PC-3 (cell line): ENCODE data around the gene CDCP1. TPM values are rescaled to one million over a fixed set of nuclear protein-coding genes. Genes with fewer than 3 reads are reported as not detected.

Experiments
- ATAC-seq: fragments of 200-7000 bp; cut with Tn5 transposase; 2 replicates; pipeline ENCODE4 v1.9.1; 2020; ENCODE audit warnings: mild to moderate bottlenecking, moderate library complexity
- BruUV-seq: library from RNA; stranded (reverse); fragments of 400-500 nt; replicated peaks from 2 replicates; lab custom pipeline; 2021; lab: Mats Ljungman, UMichigan
- CTCF ChIA-PET: fragments of 300-600 bp; sonication (Branson Sonifier 250); formaldehyde crosslinking; loops from one replicate; lab custom pipeline; 2022; ENCODE audit warnings: antibody characterized with exemption; lab: Charles Lee
- POLR2A ChIA-PET: fragments of 300-600 bp; sonication (Branson Sonifier 250); formaldehyde crosslinking; loops from one replicate; lab custom pipeline; 2022; ENCODE audit warnings: antibody characterized with exemption; ENCODE audit not compliant: unreplicated experiment; lab: Charles Lee
- DNase-seq: peaks from one replicate; pipeline ENCODE4 v3.0.0-alpha.2; 2015
- H2AFZ ChIP-seq: fragments of 300-600 bp; sonication (generic); 2 replicates; pipeline ENCODE4 v1.6.0; 2016; ENCODE audit warnings: antibody characterized with exemption, low read length
- H3F3A ChIP-seq: fragments of 300-600 bp; sonication (generic); one replicate; pipeline ENCODE4 v1.6.0; 2017; ENCODE audit warnings: antibody characterized with exemption, low read length, control low read depth, mild to moderate bottlenecking; ENCODE audit not compliant: unreplicated experiment
- H3K27ac ChIP-seq: fragments of 300-600 bp; sonication (generic); 2 replicates; pipeline ENCODE4 v1.5.1; 2016; ENCODE audit warnings: mild to moderate bottlenecking, low read length
- H3K27me3 ChIP-seq: fragments of 300-600 bp; sonication (generic); 2 replicates; pipeline ENCODE4 v1.6.1; 2016; ENCODE audit warnings: low read length, mixed read lengths
- H3K36me3 ChIP-seq: fragments of 300-600 bp; sonication (generic); 2 replicates; pipeline ENCODE4 v1.6.1; 2016; ENCODE audit warnings: low read depth, mixed run types, low read length, mixed read lengths
- H3K4me1 ChIP-seq: fragments of 300-600 bp; sonication (generic); 2 replicates; pipeline ENCODE4 v1.5.1; 2016; ENCODE audit warnings: low read length; ENCODE audit not compliant: insufficient read depth
- H3K4me2 ChIP-seq: fragments of 300-600 bp; sonication (generic); 2 replicates; pipeline ENCODE4 v1.6.0; 2016; ENCODE audit warnings: low read length
- H3K4me3 ChIP-seq: fragments of 300-600 bp; sonication (generic); 2 replicates; pipeline ENCODE4 v1.5.1; 2016; ENCODE audit warnings: mild to moderate bottlenecking, low read length, mixed read lengths
- H3K79me2 ChIP-seq: fragments of 300-600 bp; sonication (generic); 2 replicates; pipeline ENCODE4 v1.6.1; 2017; ENCODE audit warnings: low read length, mixed read lengths
- H3K9ac ChIP-seq: fragments of 300-600 bp; sonication (generic); 2 replicates; pipeline ENCODE4 v1.6.0; 2016; ENCODE audit warnings: mild to moderate bottlenecking, low read length
- H3K9me2 ChIP-seq: fragments of 300-600 bp; sonication (generic); replicated peaks from 2 replicates; pipeline ENCODE4 v1.6.1; 2016; ENCODE audit warnings: mixed run types, low read length, mixed read lengths
- H3K9me3 ChIP-seq: fragments of 300-600 bp; sonication (generic); 2 replicates; pipeline ENCODE4 v1.6.1; 2016; ENCODE audit warnings: low read length, mixed read lengths
- H4K20me1 ChIP-seq: fragments of 300-600 bp; sonication (generic); 2 replicates; pipeline ENCODE4 v1.6.1; 2016; ENCODE audit warnings: low read length, mixed read lengths
- CTCF ChIP-seq: fragments of 300-600 bp; sonication (generic); conservative IDR thresholded peaks from 2 replicates; pipeline ENCODE4 v1.5.1; 2017; ENCODE audit warnings: antibody characterized with exemption, low read depth, mild to moderate bottlenecking, low read length
- EZH2 ChIP-seq: fragments of 300-600 bp; sonication (generic); IDR thresholded peaks from one replicate; pipeline ENCODE4 v1.6.1; 2017; ENCODE audit warnings: antibody characterized with exemption, mild to moderate bottlenecking, low read length; ENCODE audit not compliant: unreplicated experiment
- EZH2phosphoT487 ChIP-seq: fragments of 300-600 bp; sonication (generic); IDR thresholded peaks from 2 replicates; pipeline ENCODE4 v1.6.1; 2018; ENCODE audit warnings: mild to moderate bottlenecking, antibody characterized with exemption, low read length, borderline replicate concordance
- intact Hi-C: fragments of 100-400 bp; cut with micrococcal nuclease; formaldehyde crosslinking; loops from 2 replicates; pipeline ENCODE4 v1.9.0; 2023
- total RNA-seq: library from RNA; depleted of rRNA; stranded (reverse); fragments of >200 nt; gene quantifications from 2 replicates; pipeline ENCODE4 v1.2.3, GENCODE V29; 2014

The CDCP1 gene
- total RNA-seq, 1 experiment from 2014 or later: 120 TPM

DNA sequence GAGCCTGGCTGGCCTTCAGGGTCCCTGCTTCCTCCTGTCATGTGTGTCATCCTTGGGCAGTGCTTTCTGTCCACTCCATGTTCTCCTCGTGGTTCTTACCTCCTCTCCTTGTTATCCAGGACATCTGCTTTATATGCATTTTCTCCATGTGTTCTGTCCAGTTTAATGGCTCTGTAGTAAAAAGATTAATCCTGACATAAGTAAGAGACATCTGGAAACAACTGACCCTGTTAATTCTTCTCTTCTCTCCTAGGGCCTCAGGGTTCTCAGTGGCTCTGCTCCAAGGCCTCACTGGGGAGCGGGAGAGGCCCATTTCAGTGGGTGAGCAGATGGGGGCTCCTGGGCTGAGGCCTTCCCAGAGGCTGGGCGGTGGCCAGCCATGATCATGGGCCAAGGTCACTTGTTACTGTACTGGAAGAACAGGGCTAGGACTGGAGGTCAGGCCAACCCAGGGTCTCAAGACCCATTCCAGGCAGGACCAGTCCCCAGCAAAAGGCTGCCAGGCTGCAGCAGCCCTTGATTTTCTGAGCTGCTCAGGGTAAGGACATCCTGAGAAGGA, 20.2 kb upstream of the CDCP1 start:
- intact Hi-C loops: loop anchor here (2.0 kb wide), 1 partner anchor 20 kb away; the partner anchor contains the start of gene CDCP1
- Histone ChIP-seq H3K9me2 (no peaks in the 10 kb centered on the region), H3K79me2 (no peaks in the 10 kb centered on the region), H4K20me1 (no peaks in the 10 kb centered on the region), H3K4me1 (peaks cover 40% of the 10 kb centered on the region), H3K4me2 (peak overlapping the region; percentile 54), H3K27me3 (no peaks in the 10 kb centered on the region), H3K4me3 (peak overlapping the region; percentile 34; the same call in 1 of the 2 replicates), H3K9me3 (no peaks in the 10 kb centered on the region), H3K9ac (peak overlapping the region; percentile 66), H3K36me3 (no peaks in the 10 kb centered on the region), H3K27ac (peak overlapping the region; percentile 96), H2AFZ (peak overlapping the region; percentile 23; the same call in 1 of the 2 replicates), H3F3A (peaks cover 10% of the 10 kb centered on the region)
- DNase-seq (no peak), ATAC-seq (no peak)
- ChIA-PET CTCF (interaction anchor here (1.0 to 1.4 kb wide), 2 partner anchors 44 to 126 kb away, joined by 3 to 6 read pairs; no protein-coding TSS in a partner anchor), POLR2A (interaction anchor here (1.0 kb wide), 1 partner anchor 43 kb away, joined by 4 read pairs; no protein-coding TSS in a partner anchor)
- BruUV-seq: no TSS peak
- no peak for TF ChIP-seq EZH2phosphoT487
- TF ChIP-seq EZH2: no peak
- TF ChIP-seq CTCF: no peak

DNA sequence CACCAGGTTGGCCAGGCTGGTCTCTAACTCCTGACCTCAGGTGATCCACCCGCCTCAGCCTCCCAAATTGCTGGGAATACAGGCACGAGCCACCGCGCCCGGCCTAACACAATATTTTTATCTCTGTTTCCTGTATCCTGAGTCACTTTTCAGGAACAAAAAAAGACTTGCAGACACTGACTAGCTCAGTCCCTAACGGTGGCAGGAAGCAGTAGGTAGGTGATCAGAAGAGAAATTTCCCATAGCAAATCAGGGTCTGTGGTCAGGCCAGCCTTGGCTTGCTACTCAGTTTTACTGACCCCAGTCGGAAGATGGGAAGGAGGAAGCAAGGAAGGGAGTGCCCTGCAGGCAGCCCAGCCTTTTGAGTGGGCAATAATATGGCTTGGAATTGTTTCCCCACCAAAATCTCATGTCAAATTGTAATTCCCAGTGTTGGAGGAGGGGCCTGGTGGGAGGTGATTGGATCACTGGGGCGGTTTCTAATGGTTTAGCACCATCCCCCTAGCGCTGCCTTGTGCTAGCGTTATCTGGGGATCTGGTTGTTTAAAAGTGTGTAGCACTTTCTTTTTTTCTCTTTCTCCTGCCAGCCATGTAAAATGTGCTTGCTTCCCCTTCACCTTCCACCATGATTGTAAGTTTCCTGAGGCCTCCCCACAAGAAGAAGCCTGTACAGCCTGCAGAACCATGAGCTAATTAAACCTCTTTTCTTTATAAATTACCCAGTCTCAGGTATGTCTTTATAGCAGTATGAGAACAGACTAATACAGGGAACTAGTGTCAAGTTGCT, 19.5 kb upstream of the CDCP1 start:
- H3K4me3 ChIP-seq: no peak overlapping the region
- H2AFZ ChIP-seq: no peak overlapping the region
- no peaks in the 10 kb centered on the region for H4K20me1 ChIP-seq
- H3K4me2 ChIP-seq: no peak overlapping the region
- POLR2A ChIA-PET: interaction anchor here (0.6 kb wide), 1 partner anchor 43 kb away, joined by 3 read pairs; no protein-coding TSS in a partner anchor
- no peaks in the 10 kb centered on the region for H3K9me2 ChIP-seq
- H3K79me2 ChIP-seq: no peaks in the 10 kb centered on the region
- CTCF ChIA-PET: no interaction called here
- BruUV-seq: no TSS peak
- TF ChIP-seq CTCF (no peak), EZH2 (no peak), EZH2phosphoT487 (no peak)
- peaks cover 10% of the 10 kb centered on the region for H3F3A ChIP-seq
- H3K4me1 ChIP-seq: peaks cover 33% of the 10 kb centered on the region
- H3K9me3 ChIP-seq: no peaks in the 10 kb centered on the region
- no peaks in the 10 kb centered on the region for H3K27me3 ChIP-seq
- peak overlapping the region; percentile 96 for H3K27ac ChIP-seq
- no peak overlapping the region for H3K9ac ChIP-seq
- no peaks in the 10 kb centered on the region for H3K36me3 ChIP-seq
- ATAC-seq: no peak
- intact Hi-C loops: loop anchor here (2.0 kb wide), 1 partner anchor 19 kb away; the partner anchor contains the start of gene CDCP1
- no peak for DNase-seq
